GM12801 (cell line): Measurements from ENCODE around the gene PMM2.

Source experiments
- TF ChIP-seq, protein P1 (sequence below): IDR thresholded peaks from one replicate; pipeline ENCODE4 v1.5.1; 2011; ENCODE audit warnings: control low read depth; ENCODE audit not compliant: insufficient read length; ENCODE audit errors: extremely low read depth

The PMM2 gene

DNA sequence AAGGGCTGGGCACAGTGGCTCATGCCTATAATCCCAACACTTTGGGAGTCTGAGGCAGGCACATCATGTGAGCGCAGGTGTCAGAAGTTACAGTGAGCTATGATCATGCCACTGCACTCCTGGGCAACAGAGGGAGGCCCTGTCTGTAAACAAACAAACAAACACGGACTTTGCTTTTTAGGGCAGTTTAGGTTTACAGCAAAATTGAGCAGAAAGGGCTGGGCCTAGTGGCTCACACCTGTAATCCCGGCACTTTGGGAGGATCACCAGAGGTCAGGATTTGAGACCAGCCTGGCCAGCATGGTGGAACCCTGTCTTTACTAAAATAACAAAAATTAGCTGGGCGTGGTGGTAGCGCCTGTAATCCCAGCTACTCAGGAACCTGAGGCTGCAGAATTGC, 74.4 kb downstream of the PMM2 start:
- TF ChIP-seq, protein P1, sequence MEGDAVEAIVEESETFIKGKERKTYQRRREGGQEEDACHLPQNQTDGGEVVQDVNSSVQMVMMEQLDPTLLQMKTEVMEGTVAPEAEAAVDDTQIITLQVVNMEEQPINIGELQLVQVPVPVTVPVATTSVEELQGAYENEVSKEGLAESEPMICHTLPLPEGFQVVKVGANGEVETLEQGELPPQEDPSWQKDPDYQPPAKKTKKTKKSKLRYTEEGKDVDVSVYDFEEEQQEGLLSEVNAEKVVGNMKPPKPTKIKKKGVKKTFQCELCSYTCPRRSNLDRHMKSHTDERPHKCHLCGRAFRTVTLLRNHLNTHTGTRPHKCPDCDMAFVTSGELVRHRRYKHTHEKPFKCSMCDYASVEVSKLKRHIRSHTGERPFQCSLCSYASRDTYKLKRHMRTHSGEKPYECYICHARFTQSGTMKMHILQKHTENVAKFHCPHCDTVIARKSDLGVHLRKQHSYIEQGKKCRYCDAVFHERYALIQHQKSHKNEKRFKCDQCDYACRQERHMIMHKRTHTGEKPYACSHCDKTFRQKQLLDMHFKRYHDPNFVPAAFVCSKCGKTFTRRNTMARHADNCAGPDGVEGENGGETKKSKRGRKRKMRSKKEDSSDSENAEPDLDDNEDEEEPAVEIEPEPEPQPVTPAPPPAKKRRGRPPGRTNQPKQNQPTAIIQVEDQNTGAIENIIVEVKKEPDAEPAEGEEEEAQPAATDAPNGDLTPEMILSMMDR: no peak

DNA sequence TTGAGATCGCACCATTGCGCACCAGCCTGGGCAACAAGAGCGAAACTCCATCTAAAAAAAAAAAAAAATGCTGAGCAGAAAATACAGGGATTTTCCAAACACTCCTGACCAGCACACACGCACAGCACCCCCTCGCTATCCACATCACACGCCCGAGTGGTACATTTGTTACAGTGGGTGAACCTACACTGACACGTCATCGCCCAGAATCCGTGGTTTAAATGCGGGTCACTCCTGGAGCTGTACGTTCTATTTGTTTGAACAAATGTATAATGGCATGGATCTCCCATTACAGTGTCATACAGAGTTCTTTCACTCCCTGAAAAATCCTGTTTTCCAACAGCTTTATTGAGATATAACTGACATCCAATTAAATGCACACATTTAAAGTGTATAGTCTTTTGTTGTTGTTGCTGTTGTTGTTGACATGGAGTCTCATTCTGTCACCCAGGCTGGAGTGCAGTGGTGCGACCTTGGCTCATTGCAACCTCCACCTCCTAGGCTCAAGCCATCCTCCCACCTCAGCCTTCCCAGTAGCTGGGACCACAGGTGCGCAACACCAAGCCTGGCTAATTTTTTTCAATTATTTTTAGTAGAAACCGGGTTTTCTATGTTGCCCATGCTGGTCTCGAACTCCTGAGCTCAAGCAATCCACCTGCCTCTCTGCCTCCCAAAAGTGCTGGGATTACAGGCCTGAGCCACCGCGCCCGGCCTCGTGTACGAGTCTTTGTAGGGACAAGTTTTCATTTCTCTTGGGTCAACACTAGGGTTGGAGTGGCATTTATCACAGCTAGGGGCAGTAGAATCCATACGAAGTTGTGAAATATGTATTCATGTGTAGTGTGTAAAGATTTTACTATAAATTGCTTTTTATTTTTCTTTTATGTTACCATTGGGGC, 75.6 kb downstream of the PMM2 start:
- TF ChIP-seq, protein P1: no peak

- TF ChIP-seq, protein P1: no peak
Observed at GRCh38 chr16:8874388-8874787, 76.7 kb downstream of the PMM2 start.

DNA sequence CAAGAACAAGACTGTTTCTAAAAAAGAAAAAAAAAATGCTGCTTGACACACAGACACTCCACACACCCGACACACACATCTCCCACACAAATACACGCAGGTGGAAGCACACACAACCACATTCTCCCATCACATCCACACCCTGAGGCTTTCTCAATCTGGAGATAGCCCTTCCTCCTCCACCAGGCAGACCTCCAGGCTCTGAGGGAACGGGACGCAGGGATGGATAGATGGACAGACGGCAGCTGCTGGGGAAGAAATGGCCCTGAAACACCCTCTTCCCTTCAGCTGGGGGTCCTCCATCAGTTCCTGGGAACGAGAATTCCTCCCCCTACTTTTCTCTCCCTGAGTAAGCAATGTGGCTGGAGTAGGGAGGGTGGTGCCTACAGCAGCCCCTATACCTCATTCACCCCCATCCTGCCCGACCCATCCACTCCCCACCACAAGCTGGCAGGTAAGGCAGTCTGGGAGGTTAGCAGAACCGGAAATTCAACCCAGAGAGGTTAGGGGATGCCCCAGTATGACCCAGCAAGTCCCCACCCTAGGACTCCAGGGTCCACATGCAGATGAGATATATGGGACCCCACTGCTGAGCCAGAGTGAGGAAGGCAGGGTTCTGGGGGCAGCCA, 80.4 kb downstream of the PMM2 start:
- TF ChIP-seq, protein P1: no peak

GRCh38 chr16:8878523-8878911, 80.9 kb downstream of the PMM2 start:
- TF ChIP-seq, protein P1: no peak

DNA sequence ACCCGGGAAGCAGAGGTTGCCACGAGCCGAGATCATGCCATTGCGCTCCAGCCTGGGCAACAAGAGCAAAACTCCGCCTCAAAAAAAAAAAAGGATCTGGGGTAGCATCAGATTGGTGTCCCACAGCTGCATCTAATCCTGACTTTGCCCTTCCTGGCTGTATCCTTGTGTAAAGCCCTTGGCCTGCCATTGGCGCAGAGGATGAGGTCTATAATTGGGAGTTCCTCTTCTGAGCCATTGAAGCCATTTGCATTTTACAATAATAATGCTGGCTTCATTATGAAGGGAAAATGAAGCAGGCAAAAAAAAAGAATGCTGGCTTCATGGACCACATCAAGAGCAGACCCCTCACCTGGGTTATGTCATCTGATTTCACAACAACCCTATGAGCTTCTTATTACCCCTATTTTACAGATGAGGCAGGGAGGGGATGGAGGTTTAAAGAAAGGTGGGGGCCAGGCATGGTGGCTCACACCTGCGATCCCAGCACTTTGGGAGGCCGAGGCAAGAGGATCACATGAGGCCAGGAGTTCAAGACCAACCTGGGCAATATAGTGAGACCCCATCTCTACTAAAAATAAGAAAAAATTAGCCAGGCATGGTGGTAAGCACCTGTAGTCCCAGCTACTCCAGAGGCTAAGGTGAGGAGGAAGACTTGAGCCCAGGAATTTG, 83.3 kb downstream of the PMM2 start:
- TF ChIP-seq, protein P1: no peak

GRCh38 chr16:8882041-8882617, 84.5 kb downstream of the PMM2 start, which contains the start of gene LITAFD:
LITAFD (plus strand) TSS chr16:8882351; CDS start chr16:8884356, 2,005 bp downstream.
- TF ChIP-seq, protein P1: no peak
